Cardiac muscle cell (in vitro differentiated cells and primary cell): ENCODE measurements around the gene C5orf15. TPM values are rescaled to one million over a fixed set of nuclear protein-coding genes. Genes with fewer than 3 reads are reported as not detected.

Experiments
- DNase-seq, 2 donors: peaks; one replicate each; pipeline versions ENCODE4 v3.0.0 to v3.0.0-alpha.2; 2010 to 2017; ENCODE audit warnings: low read depth in 1 of 2, low spot score in 1 of 2
- H3K27ac ChIP-seq: fragments of 200-600 bp; sonication (generic); 2 replicates; pipeline ENCODE4 v1.5.1; 2016
- H3K27me3 ChIP-seq: fragments of 200-600 bp; sonication (generic); 2 replicates; pipeline ENCODE4 v1.6.0; 2016; ENCODE audit warnings: control low read depth
- H3K36me3 ChIP-seq: fragments of 200-600 bp; sonication (generic); 2 replicates; pipeline ENCODE4 v1.5.1; 2016; ENCODE audit warnings: control low read depth
- H3K4me1 ChIP-seq: fragments of 200-600 bp; sonication (generic); 2 replicates; pipeline ENCODE4 v1.8.1; 2017; ENCODE audit warnings: low read depth, mild to moderate bottlenecking, mixed run types
- H3K4me3 ChIP-seq: fragments of 200-600 bp; sonication (generic); 2 replicates; pipeline ENCODE4 v1.5.1; 2016; ENCODE audit warnings: mild to moderate bottlenecking
- H3K9me3 ChIP-seq: fragments of 200-600 bp; sonication (generic); 2 replicates; pipeline ENCODE4 v1.5.1; 2017; ENCODE audit warnings: low read depth, mild to moderate bottlenecking, control low read depth
- polyA plus RNA-seq: library from polyadenylated mRNA; unstranded; fragments of >200 nt; fragmentation: Nextera tagmentation; extraction: Ambion mirVana; gene quantifications from 2 replicates; pipeline ENCODE4 v1.2.1, GENCODE V29; 2016
- total RNA-seq: library from RNA; depleted of rRNA; stranded (reverse); fragments of >200 nt; gene quantifications from 2 replicates; pipeline ENCODE4 v1.2.3, GENCODE V29; 2016
- TF ChIP-seq, protein P1 (sequence below): IDR thresholded peaks from 2 replicates; pipeline ENCODE4 v1.5.1; 2012; ENCODE audit warnings: low read depth, mild to moderate bottlenecking, low read length

Gene C5orf15
- total and polyA plus RNA-seq, 2 experiments from 2014 or later = 58.5 to 87.8 TPM

DNA sequence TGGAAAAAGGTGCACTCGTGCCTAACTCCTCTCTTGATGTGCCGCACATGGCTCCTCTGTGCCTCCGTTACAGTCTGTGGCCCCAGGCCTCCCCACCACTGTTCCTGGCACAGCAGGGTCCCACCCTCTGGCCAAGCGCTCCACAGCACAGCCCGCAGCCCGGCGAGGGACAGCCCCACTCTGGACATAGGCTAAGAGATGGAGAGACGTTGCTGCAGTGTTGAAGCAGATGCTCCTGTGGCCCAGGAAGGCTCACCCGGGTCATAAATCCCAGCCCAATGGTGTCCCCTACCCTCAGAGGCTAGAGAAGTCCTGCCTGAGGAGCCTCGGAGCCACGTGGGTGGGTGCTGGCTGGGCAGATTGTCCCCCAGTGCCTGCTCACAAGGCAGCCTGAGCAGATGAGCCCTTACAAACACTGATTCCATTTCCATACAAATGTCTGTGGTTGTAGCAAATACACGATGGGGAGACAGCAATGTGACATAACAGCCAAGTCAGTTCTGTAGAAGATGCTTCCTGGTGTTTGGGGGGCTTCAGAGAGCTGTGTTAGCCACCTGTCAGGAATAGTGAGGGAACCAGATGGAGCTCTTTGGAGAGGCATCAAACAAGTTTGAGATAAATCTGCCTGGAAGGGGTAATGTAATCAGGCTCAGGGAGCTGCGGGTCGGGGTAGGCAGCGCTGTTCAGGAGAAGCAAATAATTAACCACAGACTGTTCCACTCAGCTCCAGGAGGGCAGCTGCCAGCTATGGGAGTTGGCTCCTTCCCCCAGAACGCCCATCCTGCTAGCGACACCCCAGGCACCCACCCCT is 41.7 kb downstream of the C5orf15 start:
- Histone ChIP-seq H3K9me3 (no peaks in the 10 kb centered on the region), H3K27ac (no peak overlapping the region), H3K4me1 (no peaks in the 10 kb centered on the region), H3K36me3 (no peaks in the 10 kb centered on the region), H3K27me3 (no peaks in the 10 kb centered on the region), H3K4me3 (no peak overlapping the region)
- TF ChIP-seq, protein P1, sequence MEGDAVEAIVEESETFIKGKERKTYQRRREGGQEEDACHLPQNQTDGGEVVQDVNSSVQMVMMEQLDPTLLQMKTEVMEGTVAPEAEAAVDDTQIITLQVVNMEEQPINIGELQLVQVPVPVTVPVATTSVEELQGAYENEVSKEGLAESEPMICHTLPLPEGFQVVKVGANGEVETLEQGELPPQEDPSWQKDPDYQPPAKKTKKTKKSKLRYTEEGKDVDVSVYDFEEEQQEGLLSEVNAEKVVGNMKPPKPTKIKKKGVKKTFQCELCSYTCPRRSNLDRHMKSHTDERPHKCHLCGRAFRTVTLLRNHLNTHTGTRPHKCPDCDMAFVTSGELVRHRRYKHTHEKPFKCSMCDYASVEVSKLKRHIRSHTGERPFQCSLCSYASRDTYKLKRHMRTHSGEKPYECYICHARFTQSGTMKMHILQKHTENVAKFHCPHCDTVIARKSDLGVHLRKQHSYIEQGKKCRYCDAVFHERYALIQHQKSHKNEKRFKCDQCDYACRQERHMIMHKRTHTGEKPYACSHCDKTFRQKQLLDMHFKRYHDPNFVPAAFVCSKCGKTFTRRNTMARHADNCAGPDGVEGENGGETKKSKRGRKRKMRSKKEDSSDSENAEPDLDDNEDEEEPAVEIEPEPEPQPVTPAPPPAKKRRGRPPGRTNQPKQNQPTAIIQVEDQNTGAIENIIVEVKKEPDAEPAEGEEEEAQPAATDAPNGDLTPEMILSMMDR = no peak
- DNase-seq = no peak

DNA sequence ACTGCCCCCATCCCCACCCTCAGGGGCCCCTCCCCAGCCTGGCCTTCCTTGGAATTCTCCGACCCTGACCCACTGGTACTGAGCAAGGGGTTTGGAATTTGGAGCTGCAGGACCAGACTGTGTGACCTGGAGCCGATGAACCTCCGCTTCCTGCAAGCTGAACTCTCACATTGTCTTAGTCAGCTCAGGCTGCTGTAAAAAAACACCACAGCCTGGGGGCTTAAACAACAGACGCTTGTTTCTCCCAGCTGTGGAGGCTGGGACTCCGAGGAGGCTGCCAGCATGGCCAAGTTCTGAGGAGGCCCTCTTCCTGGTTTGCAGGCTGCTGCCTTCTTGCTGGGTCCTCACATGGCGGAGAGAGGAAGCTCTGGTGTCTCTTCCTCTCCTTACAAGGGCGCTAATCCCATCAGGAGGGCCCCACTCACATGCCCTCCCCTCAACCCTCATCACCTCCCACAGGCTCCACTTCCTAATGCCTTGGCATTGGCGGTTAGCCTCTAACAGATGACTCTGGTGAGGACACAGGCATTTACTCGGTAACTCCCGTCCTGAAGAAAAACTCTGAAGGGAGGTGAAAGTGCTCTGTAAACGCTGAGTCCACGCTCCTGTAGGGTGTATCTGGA is 42.4 kb downstream of the C5orf15 start:
- H3K9me3 ChIP-seq = no peaks in the 10 kb centered on the region
- H3K4me1 ChIP-seq = no peaks in the 10 kb centered on the region
- H3K36me3 ChIP-seq = no peaks in the 10 kb centered on the region
- H3K27ac ChIP-seq = no peak overlapping the region
- DNase-seq = no peak
- no peak overlapping the region for H3K4me3 ChIP-seq
- TF ChIP-seq, protein P1 = no peak
- no peaks in the 10 kb centered on the region for H3K27me3 ChIP-seq

DNA sequence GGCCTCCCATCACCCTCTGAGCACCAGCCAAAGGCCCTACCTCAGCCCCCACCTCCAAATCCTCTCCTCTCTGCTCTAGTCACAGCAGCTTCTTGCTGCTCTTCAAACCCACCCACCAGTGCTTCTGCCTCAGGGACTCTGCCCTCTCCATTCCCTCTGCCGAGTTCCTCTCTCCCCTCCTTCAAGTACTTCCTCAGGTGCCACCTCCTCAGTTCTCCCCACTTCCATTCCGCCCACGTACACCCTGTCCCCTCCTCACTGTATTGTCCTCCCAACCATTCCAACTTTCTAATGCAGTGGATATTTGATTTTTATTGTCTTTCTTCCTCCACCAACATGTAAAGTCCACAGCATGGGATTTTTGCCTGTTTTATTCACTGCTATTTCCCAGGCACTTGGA is 43.2 kb downstream of the C5orf15 start:
- DNase-seq = no peak
- no peak overlapping the region for H3K4me3 ChIP-seq

DNA sequence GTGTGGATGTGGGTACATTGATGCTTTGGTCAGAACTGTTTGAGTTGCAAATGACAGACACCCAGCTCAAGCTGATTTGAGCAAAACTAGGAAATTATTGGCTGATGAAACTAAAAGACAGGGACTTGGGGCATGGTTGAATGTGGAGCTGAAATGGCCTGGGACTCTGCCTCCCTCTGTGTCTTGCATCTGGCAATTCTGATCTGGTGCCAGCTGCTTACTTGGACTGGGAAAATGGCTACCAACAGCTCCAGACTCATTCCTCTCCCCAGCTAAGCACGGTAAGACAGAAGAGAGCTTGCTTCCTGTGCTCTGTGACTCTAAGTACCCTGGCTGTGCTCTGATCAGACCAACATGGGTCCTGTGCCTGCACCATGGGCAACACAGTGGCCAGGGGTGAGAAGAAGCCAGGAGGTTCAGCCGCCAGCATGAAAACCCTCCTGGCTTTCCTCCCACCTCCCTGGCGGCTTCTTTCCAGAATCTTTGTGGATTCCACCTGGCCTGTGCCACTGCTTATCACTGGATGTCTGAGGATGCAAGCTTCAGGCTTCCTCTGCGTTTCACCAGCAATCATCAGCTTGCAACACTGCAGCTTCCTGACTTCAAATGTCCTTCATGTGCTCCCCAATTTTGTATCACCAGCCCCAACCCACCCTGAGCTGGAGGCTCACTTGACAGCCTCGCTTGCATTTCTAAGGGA is 44.1 kb downstream of the C5orf15 start:
- Histone ChIP-seq H3K9me3 (no peaks in the 10 kb centered on the region), H3K36me3 (no peaks in the 10 kb centered on the region), H3K27me3 (no peaks in the 10 kb centered on the region), H3K4me3 (no peak overlapping the region), H3K27ac (no peak overlapping the region), H3K4me1 (no peaks in the 10 kb centered on the region)
- peak in 1 of 2 donors; percentile 30 for DNase-seq
- TF ChIP-seq, protein P1 = no peak

More for the DNA sequence above, 43.2 kb downstream of the C5orf15 start:
- TF ChIP-seq, protein P1 = no peak
- no peaks in the 10 kb centered on the region for H3K4me1 ChIP-seq
- no peaks in the 10 kb centered on the region for H3K27me3 ChIP-seq
- no peaks in the 10 kb centered on the region for H3K9me3 ChIP-seq
- no peak overlapping the region for H3K27ac ChIP-seq
- H3K36me3 ChIP-seq = no peaks in the 10 kb centered on the region

DNA sequence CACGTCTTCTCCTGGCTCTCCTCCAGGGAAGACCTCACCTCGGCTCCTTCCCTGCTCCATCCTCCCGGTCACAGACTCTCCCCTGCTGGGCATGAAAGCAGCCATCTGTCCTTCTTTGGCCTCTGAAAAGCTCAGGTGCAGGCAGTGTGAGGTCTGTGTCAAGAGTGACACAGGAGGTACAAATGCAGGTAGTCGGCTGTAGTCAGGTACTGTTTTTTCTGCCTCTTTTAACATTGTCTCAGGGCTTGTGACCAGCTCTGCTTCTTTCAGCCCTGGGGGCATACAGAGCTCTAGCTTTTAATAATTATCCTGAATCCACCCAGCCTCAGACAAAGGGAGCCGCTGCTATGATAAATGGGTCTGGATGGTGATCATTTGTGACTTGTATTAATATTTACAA is 46.4 kb downstream of the C5orf15 start:
- Histone ChIP-seq H3K4me1 (no peaks in the 10 kb centered on the region), H3K4me3 (no peak overlapping the region), H3K9me3 (no peaks in the 10 kb centered on the region), H3K27ac (no peak overlapping the region), H3K27me3 (no peaks in the 10 kb centered on the region), H3K36me3 (no peaks in the 10 kb centered on the region)
- no peak for DNase-seq
- TF ChIP-seq, protein P1 = no peak
